ENCODE data around the gene LOXL4.
A peak's percentile ranks its signal among the peaks of the same experiment; 100 is the strongest.

The LOXL4 gene

DNA sequence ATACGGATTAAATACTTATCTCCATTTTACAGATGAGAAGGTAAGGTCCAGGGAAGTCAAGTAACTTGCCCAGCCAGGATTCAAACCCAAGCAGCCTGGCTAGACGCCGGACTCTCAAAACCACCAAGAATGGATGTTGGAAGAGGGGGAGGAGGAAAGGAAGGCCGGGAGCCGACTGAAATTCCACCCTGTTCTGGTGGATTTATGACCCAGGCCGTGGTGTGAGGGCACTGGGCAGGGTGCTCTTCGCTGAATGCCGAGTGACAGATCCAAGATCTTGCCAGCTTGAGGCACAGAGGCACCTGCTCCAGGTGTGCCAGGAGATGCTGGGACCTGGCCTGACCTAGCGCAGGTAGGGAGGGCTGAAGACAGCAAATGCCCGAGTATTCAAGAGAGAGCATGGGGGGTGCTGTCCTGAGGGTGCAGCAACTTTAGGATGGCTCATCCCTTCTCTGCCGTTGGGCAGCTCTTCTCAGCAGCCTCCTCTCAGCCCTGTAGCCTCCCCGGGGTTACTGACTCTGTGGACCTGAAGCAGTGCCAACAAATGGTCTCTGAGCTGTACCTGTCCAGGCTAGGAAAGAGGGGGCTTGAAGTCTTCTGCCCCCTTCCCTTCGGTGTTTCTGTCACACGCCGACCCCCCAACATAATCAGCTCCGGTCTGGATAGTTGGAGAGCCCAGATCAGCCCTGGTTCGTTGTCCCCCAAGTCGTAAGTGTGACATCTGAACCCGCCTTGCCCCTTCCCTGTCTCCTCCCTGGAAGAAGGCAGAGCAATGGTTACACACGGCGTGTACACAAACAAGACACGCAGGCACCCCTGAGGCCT is 713 bp downstream of the LOXL4 start:
- Histone ChIP-seq H2BK12ac (ENCODE audit: low read length) (no peak overlapping the region), H3K9ac (ENCODE audit: low read length) (no peak overlapping the region), H3K4me1 (ENCODE audit: control insufficient read depth in 1 of 2, insufficient read depth in 2 of 2, low read length in 2 of 2) (peaks cover 18 to 21% of the 10 kb centered on the region in 2 experiments), H4K8ac (ENCODE audit: low read depth, low read length) (no peak overlapping the region), H2BK120ac (ENCODE audit: insufficient read depth, low read length, poor library complexity) (no peak overlapping the region), H2AFZ (ENCODE audit: insufficient read depth, low read length, poor library complexity) (no peak overlapping the region), H3K27me3 (ENCODE audit: insufficient read depth, low read length) (no peaks in the 10 kb centered on the region), H2BK5ac (ENCODE audit: low read depth, low read length, poor library complexity) (no peak overlapping the region), H3K18ac (ENCODE audit: low read length) (no peak overlapping the region), H3K9me3 (ENCODE audit: insufficient read depth, low read depth, low read length) (no peaks in the 10 kb centered on the region), H4K12ac (ENCODE audit: low read depth, low read length) (peak overlapping the region; percentile 10), H3K79me2 (ENCODE audit: control insufficient read depth, insufficient read depth, low read length, poor library complexity) (no peaks in the 10 kb centered on the region), H3K23ac (ENCODE audit: low read length) (no peak overlapping the region), H3K4me3 (ENCODE audit: low read depth, low read length) (no peak overlapping the region), H2AK5ac (ENCODE audit: low read length) (no peak overlapping the region), H3K4ac (ENCODE audit: low read depth, low read length) (no peak overlapping the region), H3K79me1 (ENCODE audit: low read length) (peaks cover 7% of the 10 kb centered on the region), H4K91ac (ENCODE audit: low read depth, low read length) (peak overlapping the region; percentile 37), H3K27ac (ENCODE audit: low read depth, low read length) (no peak overlapping the region), H3K14ac (ENCODE audit: low read length) (peak overlapping the region; percentile 4), H3K36me3 (ENCODE audit: control insufficient read depth in 1 of 2, insufficient read depth in 2 of 2, low read length in 2 of 2) (no peaks in the 10 kb centered on the region), H3K4me2 (ENCODE audit: low read length) (peak overlapping the region; percentile 18)
- no peak for DNase-seq
- WGBS (ENCODE audit: extremely low coverage, insufficient coverage, insufficient read length): no CpG with 5 or more reads among the region's 22 CpGs

DNA sequence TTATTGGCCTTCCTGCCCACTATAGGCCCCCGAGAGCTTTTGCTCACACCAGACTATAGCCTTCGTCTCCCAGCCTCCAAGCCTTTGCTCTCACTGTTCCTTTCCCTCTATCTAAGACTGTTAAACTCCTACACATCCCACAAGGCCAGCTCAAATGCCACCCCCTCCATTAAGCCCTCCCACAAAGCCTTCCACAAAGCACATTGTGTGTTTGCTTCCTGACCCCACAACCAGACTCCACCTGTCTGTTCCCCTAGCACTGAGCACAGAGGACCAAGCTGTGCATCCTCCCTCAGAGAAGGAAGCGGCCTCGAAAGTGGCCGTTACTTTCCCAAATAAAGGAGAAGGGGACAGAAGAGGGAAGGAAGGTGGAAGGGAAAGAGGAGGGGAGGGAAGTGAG is 1.3 kb downstream of the LOXL4 start:
- no peaks in the 10 kb centered on the region for H3K9me3 ChIP-seq (ENCODE audit: insufficient read depth, low read depth, low read length)
- H3K36me3 ChIP-seq (ENCODE audit: control insufficient read depth in 1 of 2, insufficient read depth in 2 of 2, low read length in 2 of 2): no peaks in the 10 kb centered on the region
- no peak overlapping the region for H2AK5ac ChIP-seq (ENCODE audit: low read length)
- H3K4me2 ChIP-seq (ENCODE audit: low read length): no peak overlapping the region
- no peak overlapping the region for H3K4me3 ChIP-seq (ENCODE audit: low read depth, low read length)
- no peak overlapping the region for H2AFZ ChIP-seq (ENCODE audit: insufficient read depth, low read length, poor library complexity)
- no peaks in the 10 kb centered on the region for H3K79me2 ChIP-seq (ENCODE audit: control insufficient read depth, insufficient read depth, low read length, poor library complexity)
- peaks cover 7% of the 10 kb centered on the region for H3K79me1 ChIP-seq (ENCODE audit: low read length)
- no peak overlapping the region for H4K91ac ChIP-seq (ENCODE audit: low read depth, low read length)
- H3K9ac ChIP-seq (ENCODE audit: low read length): no peak overlapping the region
- no peak overlapping the region for H2BK120ac ChIP-seq (ENCODE audit: insufficient read depth, low read length, poor library complexity)
- no peak overlapping the region for H4K12ac ChIP-seq (ENCODE audit: low read depth, low read length)
- H2BK12ac ChIP-seq (ENCODE audit: low read length): no peak overlapping the region
- H3K23ac ChIP-seq (ENCODE audit: low read length): no peak overlapping the region
- no peak overlapping the region for H3K14ac ChIP-seq (ENCODE audit: low read length)
- H2BK5ac ChIP-seq (ENCODE audit: low read depth, low read length, poor library complexity): no peak overlapping the region
- no CpG with 5 or more reads among the region's 5 CpGs for WGBS (ENCODE audit: extremely low coverage, insufficient coverage, insufficient read length)
- H3K4me1 ChIP-seq (ENCODE audit: control insufficient read depth in 1 of 2, insufficient read depth in 2 of 2, low read length in 2 of 2): peaks cover 18 to 21% of the 10 kb centered on the region in 2 experiments
- H3K18ac ChIP-seq (ENCODE audit: low read length): no peak overlapping the region
- no peak for DNase-seq
- no peak overlapping the region for H3K27ac ChIP-seq (ENCODE audit: low read depth, low read length)
- no peak overlapping the region for H3K4ac ChIP-seq (ENCODE audit: low read depth, low read length)
- H4K8ac ChIP-seq (ENCODE audit: low read depth, low read length): no peak overlapping the region
- H3K27me3 ChIP-seq (ENCODE audit: insufficient read depth, low read length): no peaks in the 10 kb centered on the region

DNA sequence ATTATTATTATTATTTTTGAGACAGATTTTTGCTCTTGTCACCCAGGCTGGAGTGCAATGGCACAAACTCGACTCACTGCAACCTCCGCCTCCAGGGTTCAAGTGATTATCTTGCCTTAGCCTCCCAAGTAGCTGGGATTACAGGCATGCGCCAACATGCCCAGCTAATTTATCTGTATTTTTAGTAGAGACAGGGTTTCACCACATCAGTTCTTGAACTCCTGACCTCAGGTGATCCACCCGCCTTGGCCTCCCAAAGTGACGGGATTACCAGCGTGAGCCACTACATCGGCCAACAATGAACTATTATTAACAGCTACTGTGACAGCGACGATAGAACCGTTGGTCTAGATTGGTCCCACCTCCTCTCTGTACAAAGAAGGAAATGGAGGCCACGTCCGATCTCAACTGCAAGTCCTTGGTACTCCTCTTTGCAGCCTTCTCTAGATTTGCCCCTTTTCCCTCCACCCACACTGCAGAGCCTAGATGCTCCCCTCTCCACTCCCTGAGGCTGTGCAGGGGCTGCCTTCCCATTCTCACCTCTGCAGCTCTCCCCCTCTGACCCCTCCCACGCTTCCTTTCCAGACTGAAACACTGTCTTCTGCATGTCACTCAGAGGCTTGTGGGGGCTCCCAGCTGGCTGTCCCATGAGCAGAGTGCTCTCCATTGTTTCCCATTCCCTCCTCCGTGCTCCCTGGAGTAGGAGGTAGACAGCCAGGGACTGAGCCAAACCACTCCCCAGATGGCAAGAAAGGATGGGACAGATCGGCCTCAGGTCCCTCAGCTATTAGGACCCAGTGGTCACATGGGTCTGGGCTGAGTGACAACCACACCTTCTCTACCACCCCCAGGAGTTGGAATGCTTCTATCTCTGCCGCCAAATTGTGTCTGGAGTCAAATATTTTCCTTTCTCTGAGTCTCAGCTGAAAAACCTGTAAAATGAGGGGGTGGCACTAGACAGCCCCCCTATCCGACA is 2.3 kb downstream of the LOXL4 start:
- Histone ChIP-seq H3K23ac (ENCODE audit: low read length) (no peak overlapping the region), H3K79me2 (ENCODE audit: control insufficient read depth, insufficient read depth, low read length, poor library complexity) (no peaks in the 10 kb centered on the region), H3K14ac (ENCODE audit: low read length) (no peak overlapping the region), H4K8ac (ENCODE audit: low read depth, low read length) (no peak overlapping the region), H3K4ac (ENCODE audit: low read depth, low read length) (no peak overlapping the region), H3K9ac (ENCODE audit: low read length) (no peak overlapping the region), H2AFZ (ENCODE audit: insufficient read depth, low read length, poor library complexity) (no peak overlapping the region), H4K12ac (ENCODE audit: low read depth, low read length) (no peak overlapping the region), H3K4me1 (ENCODE audit: control insufficient read depth in 1 of 2, insufficient read depth in 2 of 2, low read length in 2 of 2) (peaks cover 18 to 21% of the 10 kb centered on the region in 2 experiments), H3K36me3 (ENCODE audit: control insufficient read depth in 1 of 2, insufficient read depth in 2 of 2, low read length in 2 of 2) (no peaks in the 10 kb centered on the region), H4K91ac (ENCODE audit: low read depth, low read length) (no peak overlapping the region), H2BK12ac (ENCODE audit: low read length) (no peak overlapping the region), H2BK120ac (ENCODE audit: insufficient read depth, low read length, poor library complexity) (no peak overlapping the region), H3K4me2 (ENCODE audit: low read length) (no peak overlapping the region), H3K79me1 (ENCODE audit: low read length) (peaks cover 7% of the 10 kb centered on the region), H3K9me3 (ENCODE audit: insufficient read depth, low read depth, low read length) (no peaks in the 10 kb centered on the region), H3K27me3 (ENCODE audit: insufficient read depth, low read length) (no peaks in the 10 kb centered on the region), H2BK5ac (ENCODE audit: low read depth, low read length, poor library complexity) (no peak overlapping the region), H3K27ac (ENCODE audit: low read depth, low read length) (no peak overlapping the region), H2AK5ac (ENCODE audit: low read length) (no peak overlapping the region), H3K4me3 (ENCODE audit: low read depth, low read length) (no peak overlapping the region), H3K18ac (ENCODE audit: low read length) (no peak overlapping the region)
- WGBS (ENCODE audit: extremely low coverage, insufficient coverage, insufficient read length): no CpG with 5 or more reads among the region's 17 CpGs
- DNase-seq: no peak

DNA sequence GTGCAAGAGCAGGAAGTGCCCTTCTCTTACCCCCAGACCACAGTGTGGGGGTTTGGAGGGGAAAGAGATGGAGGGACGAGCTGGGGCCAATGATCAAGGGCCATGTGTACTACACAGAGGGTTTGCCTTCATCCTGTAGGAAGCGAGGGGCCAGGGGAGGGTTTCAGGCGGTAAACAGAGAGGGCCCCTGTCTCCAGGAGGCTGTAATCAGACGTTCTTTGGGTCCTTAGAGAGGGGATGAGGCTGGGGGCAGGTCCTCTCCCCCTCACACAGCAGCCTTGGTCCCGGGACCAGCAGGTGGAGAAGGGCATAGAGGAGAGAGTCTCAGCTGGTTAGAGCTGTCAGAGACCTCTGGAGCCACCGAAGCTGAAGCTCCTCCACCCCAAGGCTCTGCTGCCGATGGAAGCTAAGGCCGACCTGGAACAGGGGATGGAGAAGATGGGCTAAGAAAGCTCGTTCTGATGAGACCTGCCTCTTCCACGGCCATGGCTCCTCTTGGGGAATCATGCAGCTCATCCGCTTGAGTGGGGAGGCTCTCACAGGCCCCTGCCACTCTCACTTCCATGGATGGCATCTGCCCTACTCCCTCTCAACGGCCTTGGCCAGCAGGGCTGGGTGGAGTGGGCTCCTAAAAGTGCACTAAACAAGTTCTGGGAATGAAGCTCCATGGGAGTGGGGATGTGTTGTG is 3.5 kb downstream of the LOXL4 start:
- Histone ChIP-seq H2AK5ac (ENCODE audit: low read length) (no peak overlapping the region), H3K79me1 (ENCODE audit: low read length) (peaks cover 4% of the 10 kb centered on the region), H3K79me2 (ENCODE audit: control insufficient read depth, insufficient read depth, low read length, poor library complexity) (no peaks in the 10 kb centered on the region), H4K8ac (ENCODE audit: low read depth, low read length) (no peak overlapping the region), H3K27me3 (ENCODE audit: insufficient read depth, low read length) (no peaks in the 10 kb centered on the region), H3K27ac (ENCODE audit: low read depth, low read length) (no peak overlapping the region), H4K91ac (ENCODE audit: low read depth, low read length) (no peak overlapping the region), H3K4me2 (ENCODE audit: low read length) (no peak overlapping the region), H3K9ac (ENCODE audit: low read length) (no peak overlapping the region), H3K14ac (ENCODE audit: low read length) (no peak overlapping the region), H2BK5ac (ENCODE audit: low read depth, low read length, poor library complexity) (no peak overlapping the region), H4K12ac (ENCODE audit: low read depth, low read length) (no peak overlapping the region), H3K18ac (ENCODE audit: low read length) (no peak overlapping the region), H3K23ac (ENCODE audit: low read length) (no peak overlapping the region), H3K9me3 (ENCODE audit: insufficient read depth, low read depth, low read length) (no peaks in the 10 kb centered on the region), H2BK12ac (ENCODE audit: low read length) (no peak overlapping the region), H3K4me3 (ENCODE audit: low read depth, low read length) (no peak overlapping the region), H2AFZ (ENCODE audit: insufficient read depth, low read length, poor library complexity) (no peak overlapping the region), H3K36me3 (ENCODE audit: control insufficient read depth in 1 of 2, insufficient read depth in 2 of 2, low read length in 2 of 2) (peaks cover 0 to 2% of the 10 kb centered on the region in 2 experiments), H2BK120ac (ENCODE audit: insufficient read depth, low read length, poor library complexity) (no peak overlapping the region), H3K4me1 (ENCODE audit: control insufficient read depth in 1 of 2, insufficient read depth in 2 of 2, low read length in 2 of 2) (peaks cover 14 to 17% of the 10 kb centered on the region in 2 experiments), H3K4ac (ENCODE audit: low read depth, low read length) (no peak overlapping the region)
- DNase-seq: no peak
- WGBS (ENCODE audit: extremely low coverage, insufficient coverage, insufficient read length): no CpG with 5 or more reads among the region's 12 CpGs
